Measurements from ENCODE around the gene NENF.

NENF gene

GRCh38 chr1:212432272-212432660, 454 bp upstream of the NENF start:
- DNase-seq: no peak

- no peak for DNase-seq
Measured at GRCh38 chr1:212433577-212434462, 1.1 kb downstream of the NENF start.

DNA sequence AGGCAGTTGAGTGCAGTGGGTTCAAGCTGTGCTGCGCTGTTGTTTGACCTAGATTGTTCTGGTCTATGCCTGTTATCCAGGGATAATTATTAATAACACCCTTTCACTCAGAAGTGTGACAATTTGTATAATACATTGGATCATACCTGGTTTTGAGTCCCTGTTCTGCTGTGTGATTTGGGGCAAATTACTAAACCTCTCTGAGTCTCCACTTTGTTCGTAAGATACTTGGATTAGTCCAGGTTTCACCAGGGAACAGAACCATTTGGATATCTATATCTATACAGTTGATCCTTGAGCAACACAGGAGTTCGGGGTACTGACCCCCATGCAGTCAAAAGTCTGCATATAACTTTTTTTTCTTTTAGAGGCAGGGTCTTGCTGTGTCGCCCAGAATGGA, 2.3 kb downstream of the NENF start:
- DNase-seq: no peak

DNA sequence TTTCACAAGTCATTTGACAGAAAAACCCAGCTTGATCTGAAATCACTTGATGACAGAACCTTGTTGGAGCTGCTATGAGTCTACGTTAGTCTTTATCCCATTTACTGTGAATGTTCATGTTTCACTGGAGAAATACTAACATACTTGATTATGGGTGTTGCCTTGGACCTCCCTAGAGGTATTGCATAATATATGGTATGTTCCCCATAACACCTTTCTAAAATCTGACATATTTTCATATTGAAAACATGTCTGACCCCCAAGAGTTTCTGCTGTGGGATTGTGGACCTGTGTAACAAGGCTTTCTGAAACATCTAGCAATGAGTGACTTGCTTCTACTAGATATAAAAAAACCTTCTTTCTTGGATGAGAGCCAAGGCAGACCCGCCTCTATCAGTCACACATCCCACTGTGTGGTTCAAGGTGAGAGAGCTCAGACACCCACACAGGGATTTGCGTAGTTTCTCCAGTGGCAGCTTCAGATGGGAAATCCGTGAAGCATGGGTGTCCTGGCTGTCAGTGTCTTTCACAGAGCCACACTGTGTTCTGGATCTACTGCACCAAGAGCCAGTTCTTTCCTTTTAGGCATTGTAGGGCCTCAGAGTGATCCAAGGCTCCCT, 4.6 kb downstream of the NENF start:
- no peak for DNase-seq

GRCh38 chr1:212438831-212439237, 6.1 kb downstream of the NENF start:
- no peak for DNase-seq

- no peak for DNase-seq
Measured at GRCh38 chr1:212440419-212440818, 7.7 kb downstream of the NENF start.

DNA sequence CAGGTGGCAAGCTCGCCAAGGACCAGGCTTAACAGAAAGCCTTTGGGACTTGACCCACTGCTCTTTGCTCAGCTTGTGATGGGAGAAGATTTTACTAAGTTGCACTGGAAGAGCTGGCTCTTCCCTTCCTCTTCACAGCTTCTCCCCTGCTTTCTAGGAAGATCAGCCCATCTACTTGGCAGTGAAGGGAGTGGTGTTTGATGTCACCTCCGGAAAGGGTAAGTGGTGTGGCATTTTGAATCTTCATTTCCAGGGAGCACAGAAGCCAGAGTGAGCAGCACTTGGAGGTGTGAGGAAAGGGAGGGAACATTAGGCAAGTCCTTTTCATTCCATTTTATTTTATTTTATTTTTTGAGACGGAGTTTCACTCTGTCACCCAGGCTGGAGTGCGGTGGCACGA, 9.7 kb downstream of the NENF start:
- DNase-seq: no peak

GRCh38 chr1:212446333-212446732, 13.6 kb downstream of the NENF start:
- DNase-seq: no peak

- no peak for DNase-seq
Measured at GRCh38 chr1:212447478-212447877, 14.8 kb downstream of the NENF start.

DNA sequence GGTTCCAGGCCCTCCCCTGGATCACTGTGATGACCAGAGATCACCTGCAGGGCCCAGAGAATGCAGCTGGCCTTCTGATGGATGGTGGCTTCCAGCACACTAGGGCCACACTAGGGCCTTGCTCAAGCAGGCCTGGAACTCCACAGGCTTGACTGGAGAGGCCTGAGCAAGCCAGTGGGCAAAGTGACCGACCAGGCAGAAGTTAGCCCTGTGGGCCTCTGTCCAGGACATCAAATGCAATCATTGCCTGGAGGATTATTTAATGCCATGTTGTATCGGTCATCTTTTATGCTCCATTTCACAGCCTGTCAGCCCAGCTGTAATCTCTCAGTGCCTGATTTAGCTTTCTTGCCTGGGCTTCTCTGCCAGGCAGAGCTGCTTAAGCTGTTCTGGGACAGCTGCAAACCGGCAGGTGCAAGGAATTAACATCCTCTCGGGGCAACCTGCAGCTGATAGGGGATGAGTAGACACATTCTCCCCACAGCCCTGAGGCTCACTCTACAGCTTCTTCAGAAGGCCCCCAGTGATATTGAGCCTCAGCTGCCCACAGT, 17.7 kb downstream of the NENF start:
- no peak for DNase-seq

DNA sequence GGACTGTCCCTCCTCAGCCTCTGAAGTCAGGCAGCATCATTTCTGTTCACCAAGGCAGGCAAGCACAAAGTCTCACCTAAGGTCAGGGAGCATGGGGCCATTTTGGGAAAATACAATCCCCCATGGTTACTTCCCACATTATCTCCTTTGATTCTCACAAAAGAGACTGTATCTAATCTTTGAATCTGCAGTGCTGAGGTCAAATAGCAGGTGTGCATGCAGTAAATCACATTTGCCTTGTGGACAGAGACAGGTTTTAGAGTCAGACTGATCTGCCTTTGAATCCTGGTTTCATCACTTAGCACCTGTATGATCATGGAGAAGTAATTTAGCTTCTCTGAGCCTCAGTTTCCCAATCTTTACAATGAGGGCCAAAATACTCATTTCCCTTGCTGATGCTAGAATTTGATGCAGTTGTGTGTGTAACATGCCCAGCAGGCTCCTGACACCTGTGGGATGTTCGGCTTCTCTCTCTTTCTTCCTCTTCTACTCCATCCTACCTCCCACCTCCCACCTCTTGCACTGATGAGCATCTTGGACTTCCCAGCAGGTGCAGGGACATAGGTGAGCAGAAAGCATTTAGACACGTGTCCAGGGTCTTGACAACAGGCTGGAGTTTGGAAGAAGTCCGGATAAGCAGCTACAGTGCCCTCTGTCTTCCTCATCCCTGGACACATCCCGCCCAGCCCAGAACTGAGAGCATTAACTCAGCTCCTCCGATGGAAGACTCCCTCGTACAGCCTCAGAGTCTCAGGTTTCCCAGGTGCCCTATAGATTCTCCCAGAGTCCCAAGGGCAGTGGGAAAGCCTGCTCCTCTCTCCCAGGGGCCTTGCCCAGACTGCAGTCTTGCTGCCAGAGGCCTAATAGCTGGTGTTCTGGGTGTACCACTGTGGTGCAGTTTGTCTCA, 18.9 kb downstream of the NENF start:
- DNase-seq: no peak

GRCh38 chr1:212452323-212453155, 19.8 kb downstream of the NENF start:
- no peak for DNase-seq

- DNase-seq: no peak
Measured at GRCh38 chr1:212453156-212453857, 20.6 kb downstream of the NENF start.

DNA sequence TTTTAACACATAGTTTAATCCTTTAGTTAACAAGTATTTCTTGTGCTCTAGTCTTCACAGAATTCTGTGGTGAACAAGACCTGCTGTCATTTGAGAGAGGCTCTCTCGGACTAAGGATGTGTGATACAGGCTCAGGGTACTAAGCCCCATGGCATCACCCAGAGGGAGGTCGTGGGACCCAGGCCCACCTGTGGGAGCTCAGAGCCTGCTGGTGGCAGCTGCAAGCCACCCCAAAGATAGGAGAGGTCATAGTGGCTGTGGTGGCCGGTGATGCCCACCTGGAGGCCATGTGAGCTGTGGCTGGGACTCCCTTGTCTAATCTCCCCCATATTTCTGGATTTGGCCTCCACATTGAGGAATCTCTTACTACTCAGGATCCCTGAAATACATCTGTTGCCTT, 22.0 kb downstream of the NENF start:
- DNase-seq: no peak

- no peak for DNase-seq
Measured at GRCh38 chr1:212455401-212455800, 22.7 kb downstream of the NENF start.

DNA sequence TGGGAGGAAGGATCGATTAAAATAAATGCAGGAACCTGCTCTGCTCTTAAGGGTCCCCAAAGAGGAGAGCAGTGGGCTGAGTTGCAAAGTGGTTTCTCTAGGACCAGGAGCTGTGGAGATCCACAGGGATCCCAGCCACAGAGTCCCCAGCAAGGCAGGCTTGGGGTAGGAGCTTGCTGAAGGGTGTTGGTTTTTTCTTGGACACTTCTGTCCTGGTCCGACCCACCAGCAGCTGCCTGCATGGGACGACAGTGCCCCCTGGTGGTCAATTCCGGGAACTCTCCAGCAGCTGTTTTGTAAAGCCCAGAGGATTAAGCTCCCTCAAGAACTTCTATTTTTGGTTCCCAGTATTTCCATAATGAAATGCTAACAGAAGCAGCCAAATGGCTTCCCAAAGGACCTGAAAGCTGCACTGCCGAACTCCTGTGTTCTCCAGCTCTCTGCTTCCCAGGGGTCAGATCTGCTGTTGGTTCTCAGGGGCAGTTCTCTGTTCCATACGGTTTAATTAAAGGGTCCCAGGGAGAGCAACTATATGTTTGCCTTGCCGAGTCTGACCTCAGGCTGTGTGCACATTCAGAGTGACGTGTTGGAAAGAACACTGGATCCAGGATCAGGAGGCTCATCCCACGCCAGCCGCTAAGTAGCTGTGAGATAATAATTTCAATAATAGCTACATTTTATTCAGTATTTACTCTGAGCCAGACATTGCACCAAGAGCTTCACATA, 23.2 kb downstream of the NENF start:
- peak; percentile 82 for DNase-seq

DNA sequence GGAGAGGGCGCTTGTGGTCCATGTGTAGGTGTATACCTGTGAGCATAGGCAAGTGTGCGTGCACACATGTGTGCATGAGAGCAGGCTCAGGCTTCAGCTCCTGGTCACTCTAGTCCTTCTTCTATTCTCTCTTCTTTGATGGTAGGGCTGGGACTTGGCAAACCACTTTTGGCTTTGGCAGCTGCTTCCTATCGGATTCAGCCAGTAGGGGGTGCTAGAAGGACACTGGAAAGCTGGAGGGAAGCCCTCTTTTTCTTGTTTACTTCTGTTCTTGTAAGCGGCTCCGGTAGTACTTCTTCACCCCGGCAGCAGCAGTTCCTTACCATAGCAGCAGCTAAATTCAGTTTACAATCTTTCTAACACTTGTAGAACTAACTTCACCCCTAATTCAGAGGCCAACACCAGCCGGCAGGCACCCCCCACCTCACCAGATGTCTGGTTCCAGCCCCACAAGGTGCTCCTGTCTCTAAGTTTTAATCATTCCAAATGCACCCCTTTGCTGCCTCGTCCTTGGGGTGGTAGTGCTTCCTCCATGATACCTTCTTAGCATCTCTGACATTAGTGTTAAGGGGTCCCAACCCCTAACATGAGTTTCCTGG, 25.1 kb downstream of the NENF start:
- peak; percentile 80 for DNase-seq

- peak; percentile 35 for DNase-seq
Measured at GRCh38 chr1:212458817-212459216, 26.1 kb downstream of the NENF start.

GRCh38 chr1:212459656-212460055, 26.9 kb downstream of the NENF start:
- no peak for DNase-seq

GRCh38 chr1:212460376-212460775, 27.7 kb downstream of the NENF start:
- no peak for DNase-seq

Measured in RPMI8226 (cell line).